GM18502 (cell line): ENCODE data around the gene TP53I13.

ENCODE experiments used
- ATAC-seq: cut with Tn5 transposase; IDR thresholded peaks from one replicate; pipeline ENCODE4 v1.9.1; 2021; ENCODE audit warnings: mild to moderate bottlenecking; ENCODE audit not compliant: unreplicated experiment, poor library complexity

The TP53I13 gene

DNA sequence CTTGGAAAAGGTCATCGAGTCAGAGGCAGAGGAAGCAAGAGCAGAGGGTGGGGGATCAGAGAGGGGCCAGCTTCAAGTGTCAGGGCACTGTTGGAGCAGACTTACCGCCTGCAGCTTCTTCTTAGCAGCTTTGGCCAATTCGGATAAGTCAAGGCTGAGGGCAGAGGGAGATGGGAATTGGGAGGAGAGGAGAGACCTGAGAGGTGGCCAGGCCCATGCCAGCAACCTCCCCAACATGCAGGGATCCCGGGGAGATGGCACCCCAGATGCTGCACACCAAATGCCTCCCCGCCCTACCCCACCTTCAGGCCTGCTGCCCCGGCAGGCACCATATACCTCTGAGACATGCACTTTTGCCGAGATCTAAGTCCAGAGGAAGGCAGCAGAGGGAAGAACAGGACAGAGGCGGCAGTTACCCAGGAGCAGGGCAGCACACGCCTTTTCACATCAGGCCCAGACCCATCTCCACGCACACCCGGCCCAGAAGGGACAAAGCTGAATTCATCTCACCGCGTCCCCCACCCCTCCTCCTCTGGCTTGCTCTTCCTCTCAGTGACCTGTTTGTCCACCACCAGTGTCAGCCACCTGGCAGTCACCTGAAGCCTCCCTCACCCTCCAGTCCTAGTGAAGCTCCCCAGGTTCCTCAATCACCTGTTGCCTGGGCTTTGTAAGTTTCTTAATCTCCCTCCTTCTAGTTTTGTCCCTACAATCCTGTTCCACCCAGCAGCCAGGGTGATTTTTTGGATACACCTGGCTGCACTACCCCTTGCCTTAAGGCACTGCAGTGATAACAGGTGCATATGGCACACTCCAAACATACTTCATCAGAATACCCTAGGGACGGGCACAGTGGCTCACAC is 10.4 kb downstream of the TP53I13 start:
- ATAC-seq: no peak

DNA sequence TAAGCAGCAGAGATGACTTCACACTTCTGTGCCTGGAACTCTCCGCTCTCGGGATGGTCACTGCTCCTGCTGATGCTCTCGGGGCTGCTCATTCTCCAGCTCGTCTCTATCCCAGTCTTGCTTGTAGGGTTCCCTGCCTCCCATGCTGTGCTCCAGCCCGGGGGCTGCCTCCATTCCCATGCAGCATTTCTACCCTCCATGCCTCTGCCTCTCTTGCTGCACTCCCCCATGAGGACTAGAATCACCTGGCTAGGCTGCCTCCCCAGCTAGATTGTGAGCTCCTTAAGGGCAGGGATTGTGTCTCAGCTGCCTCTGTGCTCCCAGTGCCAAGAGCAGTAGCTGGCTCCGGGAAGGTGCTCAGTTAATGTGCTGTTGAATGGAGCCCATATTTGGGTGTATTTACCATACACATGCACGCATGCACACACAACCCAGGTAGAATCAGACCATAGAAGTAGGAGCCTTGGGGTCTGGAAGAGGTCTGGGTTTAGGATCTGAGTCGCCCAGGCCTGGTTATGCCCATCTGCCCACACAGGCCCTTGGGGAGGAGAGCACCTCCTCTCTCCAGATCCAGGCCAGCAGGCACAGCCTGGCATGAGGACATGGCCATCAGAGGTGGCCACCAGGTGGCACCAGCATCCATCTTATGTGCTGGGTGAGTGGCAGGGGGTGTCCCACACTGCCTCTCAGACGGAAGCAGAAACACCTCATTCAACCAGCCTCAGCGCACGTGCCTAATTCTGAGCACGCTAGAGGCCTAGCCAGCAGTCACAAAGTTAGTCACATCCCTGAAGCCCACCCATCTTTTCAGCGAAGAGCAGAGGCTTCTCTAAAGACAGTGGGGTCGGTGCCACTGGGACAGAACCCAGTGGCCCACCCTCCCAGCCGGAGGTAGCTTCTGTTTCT is 11.6 kb downstream of the TP53I13 start:
- ATAC-seq: peak; percentile 77

DNA sequence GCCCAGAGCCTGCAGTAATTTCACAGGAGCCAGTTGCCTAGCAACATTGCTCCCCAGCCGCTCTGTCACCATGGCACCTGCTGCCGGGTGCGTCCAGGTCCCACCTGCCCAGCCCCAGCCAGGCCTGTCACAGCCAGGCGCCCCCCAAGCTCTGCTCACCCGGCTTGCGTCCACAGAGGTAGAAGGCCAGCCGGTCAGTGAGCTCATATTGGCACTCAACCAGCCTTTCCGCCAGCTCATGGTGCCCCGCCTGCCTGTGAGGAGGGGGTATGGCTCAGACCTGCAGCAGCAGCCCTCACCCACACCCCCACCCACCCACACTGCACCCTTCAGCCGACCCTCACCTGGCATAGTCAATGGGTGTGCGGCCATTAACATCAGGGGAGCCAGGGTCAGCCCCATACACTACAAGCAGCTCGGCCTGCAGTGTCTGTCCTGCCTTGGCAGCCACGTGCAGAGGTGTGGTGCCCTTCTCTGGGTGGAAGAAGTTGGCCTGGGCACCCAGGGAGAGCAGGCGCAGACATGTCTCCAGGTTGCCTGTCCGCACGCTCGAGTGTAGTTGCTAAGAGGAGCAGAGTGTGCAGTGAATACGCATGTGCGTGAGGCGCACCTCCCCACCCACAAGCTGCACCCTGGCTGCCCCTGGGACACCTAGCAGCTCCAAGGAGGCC is 13.2 kb downstream of the TP53I13 start:
- ATAC-seq: no peak

DNA sequence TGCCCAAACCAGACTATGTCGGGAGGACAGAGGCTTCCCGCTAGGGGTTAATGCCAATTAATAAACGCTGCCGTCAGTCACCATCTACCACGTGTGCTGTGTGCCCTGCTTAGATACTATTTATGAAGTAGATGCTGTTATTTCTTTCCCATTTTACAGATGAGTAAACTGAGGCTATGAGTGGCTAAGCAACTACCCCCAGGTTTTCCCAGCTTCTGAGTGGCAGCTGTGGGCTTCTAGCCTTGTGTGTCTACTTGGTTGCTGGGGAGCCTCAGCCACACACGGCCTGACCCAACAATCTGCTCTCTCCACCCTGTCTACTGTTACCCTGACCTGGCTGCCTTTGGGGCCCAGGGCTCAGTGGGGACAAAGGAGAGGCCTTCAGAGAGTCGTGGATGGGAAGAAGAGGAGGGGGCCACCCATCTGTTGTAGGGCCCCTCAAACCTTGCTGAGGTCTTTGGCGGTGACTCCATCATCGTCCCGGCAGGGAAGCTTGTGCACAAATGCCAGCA is 13.8 kb downstream of the TP53I13 start:
- no peak for ATAC-seq

DNA sequence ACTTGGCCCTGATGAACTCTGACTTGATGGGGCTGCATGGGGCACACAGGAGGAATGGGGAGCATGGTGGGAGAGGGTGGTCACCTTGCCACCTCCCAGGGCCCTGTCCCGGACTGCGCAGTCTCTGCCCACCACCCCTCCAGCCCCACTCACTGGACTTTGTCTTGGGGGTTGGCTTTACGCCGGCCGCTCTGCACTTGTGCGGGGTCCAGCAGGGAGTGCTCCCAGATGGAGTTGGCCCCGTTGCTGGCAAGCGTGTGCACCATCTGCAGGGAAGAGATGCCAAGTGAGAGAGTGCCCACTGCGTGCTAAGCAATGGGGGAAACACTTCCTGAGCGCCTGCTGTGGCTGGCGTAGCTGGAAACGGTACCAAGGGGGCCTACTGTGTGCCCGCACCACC is 14.3 kb downstream of the TP53I13 start:
- ATAC-seq: no peak

DNA sequence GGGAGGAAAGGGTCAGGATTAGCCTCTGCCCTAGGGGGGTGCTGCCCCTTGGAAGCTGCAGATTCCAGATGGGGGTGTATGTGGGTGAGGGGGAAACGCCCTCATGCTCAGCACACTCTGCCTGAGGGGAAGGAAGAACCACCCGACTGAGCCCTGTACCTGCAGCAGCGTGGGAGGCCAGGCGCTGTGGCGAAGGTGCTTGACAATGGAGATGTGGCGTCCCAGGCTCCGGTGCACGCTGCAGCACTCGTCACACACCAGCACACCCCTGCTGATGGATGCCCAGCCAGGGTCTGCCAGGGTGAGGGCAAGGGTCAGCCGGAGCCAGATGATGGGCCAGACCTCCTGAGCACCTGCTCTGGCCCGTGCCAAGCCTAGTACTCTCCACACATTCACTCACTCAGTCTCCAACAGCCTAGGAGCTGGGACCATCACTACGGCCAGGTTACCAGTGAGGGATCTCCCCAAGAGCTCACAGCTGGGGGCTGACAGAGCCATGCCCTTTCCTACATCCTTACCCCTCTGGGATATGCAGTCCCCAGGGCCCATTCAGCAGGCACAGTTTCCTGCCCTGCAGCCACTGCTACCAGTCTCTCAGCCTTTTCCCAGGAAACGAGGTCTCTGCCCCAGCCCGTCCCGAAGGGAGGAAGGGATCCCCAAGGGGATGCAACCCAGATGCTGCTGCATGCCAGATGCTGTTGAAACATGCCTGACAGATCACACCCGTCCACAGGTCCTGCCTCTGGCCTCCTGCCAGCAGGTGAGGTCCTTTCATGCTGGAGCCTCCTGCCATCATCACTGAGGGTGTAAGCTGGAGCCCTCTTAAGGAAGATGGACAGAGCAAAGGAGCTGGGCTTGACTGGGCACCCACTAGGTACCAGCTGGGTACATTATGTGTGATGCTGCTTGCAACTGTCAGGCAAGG is 15.1 kb downstream of the TP53I13 start:
- ATAC-seq: no peak

DNA sequence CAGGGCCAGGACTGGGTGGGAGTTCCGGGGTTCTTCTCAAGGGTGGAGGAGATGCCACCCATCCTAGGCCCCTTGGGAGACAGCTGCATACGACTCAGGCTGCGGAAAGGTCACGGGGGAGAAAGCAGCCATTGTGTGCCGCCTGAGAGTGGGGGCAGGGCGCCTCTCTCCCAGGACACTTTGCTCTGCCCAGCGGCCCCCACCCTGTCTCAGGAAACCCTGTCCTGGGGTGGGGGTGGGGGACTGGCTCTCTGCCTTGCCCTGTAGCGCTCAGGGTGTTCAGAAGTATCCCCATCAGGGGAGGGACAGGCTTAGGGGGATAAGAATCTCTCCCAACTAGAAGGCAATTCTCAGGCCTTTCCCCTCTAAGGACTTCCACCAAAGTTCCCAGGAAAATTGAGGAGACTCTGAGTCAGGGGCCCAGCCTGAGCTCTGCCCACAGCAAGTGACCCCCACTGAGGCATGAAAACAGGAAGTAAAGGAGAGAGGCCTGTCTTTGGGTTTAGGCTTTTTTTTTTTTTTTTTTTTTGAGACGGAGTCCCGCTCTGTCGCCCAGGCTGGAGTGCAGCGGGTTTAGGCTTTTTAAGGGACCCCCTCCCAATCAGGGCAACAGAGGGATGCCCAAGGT is 16.1 kb downstream of the TP53I13 start:
- ATAC-seq: no peak

DNA sequence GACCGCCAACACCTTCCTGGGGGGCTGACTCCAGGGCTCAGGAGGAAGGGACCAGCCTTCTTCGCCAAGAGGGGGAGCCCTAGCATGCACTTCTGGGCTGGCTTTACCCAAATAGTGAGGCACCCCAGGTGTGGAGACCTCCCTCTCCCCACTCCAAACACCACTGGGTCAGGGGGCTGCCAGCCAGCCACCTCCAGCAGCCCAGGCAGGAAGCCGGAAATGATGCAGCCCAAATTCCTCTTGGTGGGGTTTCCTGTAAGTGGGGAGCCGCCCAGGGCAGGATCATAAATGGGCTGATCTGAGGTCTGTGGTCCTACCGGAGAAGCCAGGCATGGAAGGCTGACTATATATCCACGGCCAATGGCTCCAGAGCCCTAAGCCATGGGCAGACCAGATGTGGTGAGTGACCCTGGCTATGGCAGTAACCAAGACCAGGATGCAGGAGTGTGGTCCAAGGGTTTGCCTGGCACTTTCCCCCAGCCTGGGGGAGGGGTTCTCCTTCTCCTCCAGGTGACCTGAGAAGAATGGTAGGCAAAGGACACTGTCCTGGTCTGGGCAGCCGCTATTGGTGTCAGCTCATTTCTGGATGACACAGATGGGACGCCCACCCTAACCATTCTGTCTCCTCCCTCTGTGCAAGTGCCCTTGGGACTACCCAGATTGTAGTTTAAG is 16.7 kb downstream of the TP53I13 start:
- ATAC-seq: no peak

DNA sequence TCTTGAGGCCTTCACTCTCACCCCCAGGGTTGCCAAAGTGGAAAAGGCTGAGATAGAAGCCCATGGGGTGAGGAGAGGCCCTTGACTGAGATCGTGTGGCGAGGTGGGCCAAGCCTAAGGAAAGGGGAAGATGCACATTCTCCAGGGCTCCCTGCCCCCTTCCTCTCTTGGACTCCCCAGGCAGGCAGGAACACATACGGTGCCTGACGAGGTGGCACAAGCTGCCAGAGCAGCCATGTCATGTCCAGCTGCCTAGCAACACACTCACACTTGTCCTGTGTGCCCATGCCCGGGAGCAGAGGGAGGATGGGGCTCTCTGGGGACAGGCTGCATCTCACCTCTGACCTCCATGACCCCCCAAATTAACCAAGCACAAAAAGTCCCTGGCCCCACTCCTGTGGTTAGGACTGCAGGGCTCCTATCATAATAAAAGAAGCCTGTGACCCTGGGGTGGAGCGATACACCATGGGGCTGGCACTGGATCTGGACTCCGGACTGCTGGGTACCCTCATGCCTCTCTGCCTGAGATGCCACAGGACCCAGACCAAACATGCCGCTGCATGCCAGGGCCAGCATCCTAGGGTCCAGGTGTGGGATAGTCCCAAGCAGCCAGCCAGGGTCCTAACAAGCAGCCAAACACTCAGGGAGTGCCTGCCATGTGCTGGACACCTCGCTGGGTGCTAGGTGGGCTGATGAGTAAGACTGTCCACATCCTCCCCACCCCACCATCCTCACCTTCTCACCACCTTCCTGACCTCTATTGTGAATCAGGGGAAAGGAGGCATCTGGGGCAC is 18.4 kb downstream of the TP53I13 start:
- no peak for ATAC-seq

DNA sequence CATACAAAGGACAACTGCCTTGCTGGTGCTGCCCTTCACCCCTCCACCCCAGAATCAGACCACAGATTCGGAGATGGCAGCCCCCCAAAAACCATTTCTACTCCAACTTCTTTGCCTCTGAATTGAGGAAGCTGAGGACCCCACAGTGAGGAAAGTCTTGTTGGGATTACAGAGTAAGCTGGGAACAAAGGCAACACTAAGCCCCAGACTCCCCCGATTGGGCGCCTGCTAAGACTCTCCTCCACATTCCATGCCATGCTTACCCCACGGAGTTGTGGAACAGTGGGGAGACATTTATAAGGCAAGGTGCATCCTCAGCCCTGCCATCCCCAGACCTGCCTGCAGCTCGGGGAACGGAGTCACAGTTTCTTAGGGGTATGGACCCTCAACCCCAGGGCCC is 19.1 kb downstream of the TP53I13 start:
- no peak for ATAC-seq

DNA sequence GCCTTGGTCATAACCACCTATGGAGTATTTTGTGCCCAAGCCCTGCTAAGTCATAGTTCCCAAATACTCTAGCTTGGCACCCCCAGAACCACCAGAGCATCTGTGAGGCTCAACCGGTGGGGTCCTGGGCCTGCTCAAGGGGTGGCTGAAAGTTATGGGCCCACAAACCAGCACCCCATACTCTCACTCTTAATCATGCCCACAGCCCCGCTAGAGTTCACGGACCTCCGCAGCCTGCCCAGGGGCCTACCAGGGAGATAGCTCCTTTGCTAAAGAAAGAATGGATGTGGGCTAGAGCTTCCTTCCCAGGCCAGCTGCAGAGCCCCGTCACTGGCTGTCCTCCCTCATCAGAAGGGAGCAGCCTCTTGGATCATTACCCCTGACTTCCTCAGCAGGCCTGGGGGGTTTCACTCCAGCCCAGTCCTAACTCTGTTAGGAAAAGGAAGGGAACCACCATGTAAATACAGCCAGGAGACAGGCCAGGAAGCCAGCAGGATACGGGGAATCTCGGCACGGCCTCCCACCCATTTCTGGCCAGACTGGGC is 19.6 kb downstream of the TP53I13 start:
- no peak for ATAC-seq

DNA sequence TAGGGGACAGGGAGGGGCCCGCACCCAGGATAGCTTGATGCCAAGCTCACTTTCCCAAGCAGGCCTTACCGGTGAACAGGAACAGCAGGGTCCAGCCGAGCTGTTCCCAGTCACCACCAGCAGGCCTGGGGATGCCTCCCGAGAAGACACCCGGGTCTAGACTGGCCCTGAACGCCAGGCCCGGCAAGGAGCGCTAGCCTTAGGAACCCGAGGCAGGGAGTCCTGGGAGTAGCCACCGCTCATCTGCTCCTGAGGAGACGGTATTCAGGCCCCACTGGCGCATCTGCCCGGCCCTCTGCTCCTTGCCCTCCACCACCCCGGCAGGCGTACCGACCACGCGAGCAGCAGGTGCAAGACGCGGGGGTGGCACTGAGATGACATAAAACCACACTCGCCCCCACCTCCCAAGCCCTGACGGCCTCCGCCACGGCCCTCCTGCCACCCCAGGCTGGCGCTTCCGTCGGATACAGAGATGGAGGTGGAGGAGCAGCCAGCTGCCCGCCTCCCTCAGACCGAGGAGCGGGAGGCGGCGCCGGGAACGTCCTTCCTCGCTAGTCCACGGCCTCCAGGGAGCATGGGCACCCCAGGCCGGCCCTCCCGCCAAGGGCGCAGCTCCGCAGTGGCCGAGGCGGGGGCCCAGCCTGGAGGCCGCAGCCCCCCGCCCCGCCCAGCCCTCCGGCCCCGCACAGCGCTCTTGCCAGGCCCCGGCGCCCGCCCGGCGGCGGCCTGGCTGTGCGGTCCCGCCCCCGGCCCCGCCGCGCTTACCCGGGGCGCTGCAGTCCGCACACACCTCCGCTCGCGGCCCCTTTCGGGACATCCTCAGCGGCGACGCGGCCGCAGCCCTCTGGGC is 20.3 kb downstream of the TP53I13 start:
- ATAC-seq: peak; percentile 10

DNA sequence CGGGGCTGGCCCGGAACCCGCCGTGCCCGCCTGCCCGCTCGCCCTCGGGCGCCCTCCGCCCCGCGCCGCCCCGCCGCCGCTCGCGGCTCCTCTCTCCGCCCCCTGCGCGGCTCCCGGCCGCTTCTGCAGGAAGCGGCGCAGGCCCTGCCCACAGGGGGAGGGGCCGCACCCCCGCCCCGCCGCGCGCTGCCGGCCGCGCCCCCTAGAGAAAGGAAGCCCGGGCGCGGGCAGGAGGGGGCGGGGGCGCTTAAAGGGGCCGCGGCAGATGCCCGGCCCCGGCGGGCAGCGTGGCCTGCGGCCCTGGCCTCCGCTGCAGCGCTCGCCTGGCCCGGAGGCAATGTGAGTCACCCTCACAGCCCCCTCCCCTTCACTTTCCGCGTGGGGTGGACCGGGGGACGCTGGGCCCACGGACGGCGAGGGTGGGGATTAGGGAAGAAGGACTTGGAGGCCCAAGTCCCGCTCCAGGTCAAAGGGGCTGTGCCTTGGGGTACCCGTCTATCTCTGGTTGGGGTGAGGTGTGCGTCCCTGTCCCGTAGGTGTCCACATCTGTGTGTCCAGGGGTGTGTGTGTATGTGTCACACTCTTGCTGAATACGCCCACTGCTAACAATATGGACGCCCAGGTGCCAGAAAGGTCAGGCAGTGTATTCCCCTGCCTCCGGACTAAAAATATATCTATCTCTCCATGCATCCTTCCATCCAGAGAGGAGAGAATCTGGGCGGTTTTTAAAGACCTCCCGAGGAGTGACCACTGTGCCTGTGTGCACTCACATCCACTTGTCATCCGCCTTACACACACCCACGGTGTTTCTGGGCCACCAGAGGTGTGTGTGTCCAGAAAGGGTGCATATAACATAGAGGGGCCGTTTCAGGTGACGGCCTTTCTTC is 21.3 kb downstream of the TP53I13 start, which contains the start of gene GIT1:
Gene GIT1, minus strand, starts transcription at position 125 of the 887 bp plus-strand sequence. CDS start 270 bp downstream, outside the sequence.
- peak; percentile 51 for ATAC-seq

DNA sequence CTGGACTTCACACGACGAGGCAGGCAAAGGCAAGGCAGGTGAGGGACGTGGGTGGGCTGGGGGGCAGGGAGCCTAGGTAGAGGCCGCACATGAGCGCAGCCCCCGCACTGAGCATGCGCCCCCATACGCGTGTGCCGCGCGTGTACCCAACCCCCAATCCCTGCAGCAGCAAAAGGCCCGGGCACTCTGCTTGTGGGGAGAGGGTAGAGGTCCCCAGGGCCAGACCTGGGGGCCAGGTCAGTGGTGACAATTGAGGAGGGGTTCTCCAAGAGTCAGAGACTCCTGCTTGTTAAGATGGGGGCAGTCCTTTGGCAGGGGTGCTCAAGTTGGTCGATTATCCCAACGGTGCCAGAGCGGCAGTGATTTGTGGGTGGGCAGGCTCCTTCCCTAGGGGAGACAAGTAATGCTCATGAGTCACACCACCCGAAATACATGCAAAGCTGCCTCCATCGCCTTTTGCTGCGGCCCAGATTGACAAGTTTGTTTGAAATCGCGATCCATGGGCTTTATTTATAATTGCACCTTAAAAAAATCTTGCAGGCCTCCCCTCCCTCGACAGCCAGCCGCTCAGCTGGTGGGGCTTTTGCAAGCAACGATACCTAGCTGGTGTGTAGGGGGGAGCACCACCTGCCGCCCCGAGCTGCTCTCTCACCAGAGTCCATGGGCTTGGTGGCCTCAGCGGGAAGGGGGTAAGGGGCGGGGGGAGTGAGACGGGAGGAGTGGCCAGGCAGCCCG is 22.1 kb downstream of the TP53I13 start:
- no peak for ATAC-seq
